H1 (cell line): ENCODE measurements around the gene EFCAB6. TPM values are rescaled to one million over a fixed set of nuclear protein-coding genes. Genes with fewer than 3 reads are reported as not detected.

Experiments used
- CTCF ChIA-PET: fragments of 300-600 bp; sonication (Branson Sonifier 250); formaldehyde crosslinking; loops from one replicate; lab custom pipeline; 2021; ENCODE audit not compliant: partially characterized antibody; lab: Charles Lee
- POLR2A ChIA-PET: fragments of 300-600 bp; sonication (Branson Sonifier 250); formaldehyde crosslinking; loops from one replicate; lab custom pipeline; 2021; ENCODE audit warnings: inconsistent platforms; ENCODE audit not compliant: partially characterized antibody; lab: Charles Lee
- DNase-seq, 2 experiments: peaks; one replicate each; pipeline versions ENCODE4 v3.0.0 to v3.0.0-alpha.2; 2010 to 2022; ENCODE audit warnings: low spot score in 2 of 2, low read depth in 1 of 2, mixed read lengths in 1 of 2
- FAIRE-seq: peaks from 2 replicates; lab custom pipeline; 2011; peaks lifted over from hg19 to GRCh38; lab: Jason Lieb, UNC
- H2AFZ ChIP-seq: 2 replicates; pipeline ENCODE4 v1.8.1; 2012; ENCODE audit warnings: low read length, inconsistent platforms
- H2AK5ac ChIP-seq: 2 replicates; pipeline ENCODE4 v1.6.1; 2013; ENCODE audit warnings: low read depth, low read length
- H2BK120ac ChIP-seq: replicated peaks from 2 replicates; pipeline ENCODE3; 2013; ENCODE audit warnings: low read depth, low read length, inconsistent platforms
- H2BK12ac ChIP-seq: 2 replicates; pipeline ENCODE4 v1.6.1; 2013; ENCODE audit warnings: low read depth, low read length
- H2BK15ac ChIP-seq: 2 replicates; pipeline ENCODE4 v1.6.1; 2013; ENCODE audit warnings: low read length
- H2BK20ac ChIP-seq: 2 replicates; pipeline ENCODE4 v1.6.1; 2013; ENCODE audit warnings: low read length
- H2BK5ac ChIP-seq: 2 replicates; pipeline ENCODE4 v1.6.1; 2013; ENCODE audit warnings: low read depth, low read length
- H3K14ac ChIP-seq: 2 replicates; pipeline ENCODE4 v1.6.1; 2013; ENCODE audit warnings: inconsistent platforms; ENCODE audit not compliant: insufficient read length
- H3K18ac ChIP-seq: 2 replicates; pipeline ENCODE4 v1.6.1; 2013; ENCODE audit warnings: low read length; ENCODE audit errors: extremely low read depth
- H3K23ac ChIP-seq: 2 replicates; pipeline ENCODE4 v1.6.1; 2013; ENCODE audit warnings: inconsistent platforms; ENCODE audit not compliant: insufficient read length
- H3K23me2 ChIP-seq: 2 replicates; pipeline ENCODE4 v1.6.1; 2013; ENCODE audit warnings: low read depth, low read length
- H3K27ac ChIP-seq: 2 replicates; pipeline ENCODE4 v1.6.1; 2011; ENCODE audit warnings: low read depth, low read length, inconsistent platforms
- H3K27me3 ChIP-seq, 4 experiments: replicated peaks in 1 of 4; 1 replicate in 1 of 4; 2 replicates in 3 of 4; pipeline versions ENCODE4 v1.6.1 to v1.8.1; 2011 to 2013; ENCODE audit warnings: low read length in 3 of 4, mild to moderate bottlenecking in 3 of 4, inconsistent platforms in 2 of 4, mixed read lengths in 2 of 4, moderate library complexity in 1 of 4; ENCODE audit not compliant: control insufficient read depth in 3 of 4, insufficient read depth in 3 of 4; ENCODE audit errors: extremely low read depth in 1 of 4
- H3K36me3 ChIP-seq, 4 experiments: 2 replicates each; pipeline versions ENCODE4 v1.6.1 to v1.8.1; 2011 to 2013; ENCODE audit warnings: mild to moderate bottlenecking in 4 of 4, low read length in 3 of 4, moderate library complexity in 2 of 4, control low read depth in 1 of 4, inconsistent platforms in 1 of 4; ENCODE audit not compliant: insufficient read depth in 4 of 4, control insufficient read depth in 2 of 4
- H3K4ac ChIP-seq: replicated peaks from 2 replicates; pipeline ENCODE3; 2013; ENCODE audit warnings: low read length, low read depth, mixed read lengths, inconsistent platforms; ENCODE audit not compliant: insufficient read length
- H3K4me1 ChIP-seq, 4 experiments: replicated peaks in 1 of 4; 1 replicate in 1 of 4; 2 replicates in 3 of 4; pipeline versions ENCODE4 v1.6.1 to v1.8.1; 2011 to 2013; ENCODE audit warnings: low read length in 3 of 4, inconsistent platforms in 2 of 4, mixed read lengths in 1 of 4; ENCODE audit not compliant: insufficient read depth in 4 of 4, control insufficient read depth in 3 of 4
- H3K4me2 ChIP-seq, 2 experiments: 2 replicates each; pipeline versions ENCODE4 v1.6.1 to v1.8.1; 2011 to 2013; ENCODE audit warnings: low read depth in 2 of 2, low read length in 2 of 2, control low read depth in 1 of 2, inconsistent platforms in 1 of 2, mild to moderate bottlenecking in 1 of 2; ENCODE audit not compliant: insufficient read depth in 1 of 2
- H3K4me3 ChIP-seq, 4 experiments: fragments of 200-600, 300-600 bp in 1 of 4; sonication (generic), shearing (Covaris generic), sonication (Bioruptor Twin) in 1 of 4; 2 replicates each; pipeline versions ENCODE4 v1.5.1 to v1.8.1; 2011 to 2016; ENCODE audit warnings: low read length in 4 of 4, low read depth in 3 of 4, control low read depth in 2 of 4, inconsistent platforms in 2 of 4, mild to moderate bottlenecking in 2 of 4, mixed read lengths in 1 of 4, moderate library complexity in 1 of 4; ENCODE audit not compliant: insufficient read depth in 2 of 4; ENCODE audit errors: extremely low read depth in 1 of 4
- H3K56ac ChIP-seq: replicated peaks from 2 replicates; pipeline ENCODE3; 2013; ENCODE audit warnings: low read depth, mild to moderate bottlenecking, mixed read lengths, low read length, inconsistent platforms; ENCODE audit not compliant: insufficient read length
- H3K79me1 ChIP-seq: 2 replicates; pipeline ENCODE4 v1.6.1; 2013; ENCODE audit warnings: low read depth, low read length, control low read depth
- H3K79me2 ChIP-seq, 2 experiments: 2 replicates each; pipeline versions ENCODE4 v1.6.1 to v1.8.1; 2012 to 2013; ENCODE audit warnings: low read length in 2 of 2, mild to moderate bottlenecking in 2 of 2, inconsistent platforms in 1 of 2; ENCODE audit not compliant: insufficient read depth in 2 of 2, control insufficient read depth in 1 of 2
- H3K9ac ChIP-seq, 4 experiments: replicated peaks in 1 of 4; 1 replicate in 1 of 4; 2 replicates in 3 of 4; pipeline versions ENCODE4 v1.6.1 to v1.8.1; 2011 to 2013; ENCODE audit warnings: low read depth in 3 of 4, low read length in 3 of 4, control low read depth in 2 of 4, mild to moderate bottlenecking in 2 of 4, moderate library complexity in 2 of 4, inconsistent platforms in 1 of 4; ENCODE audit errors: extremely low read depth in 1 of 4
- H3K9me3 ChIP-seq, 2 experiments: 2 replicates each; pipeline versions ENCODE4 v1.6.1 to v1.8.1; 2012 to 2013; ENCODE audit warnings: mild to moderate bottlenecking in 2 of 2, moderate library complexity in 2 of 2, control low read depth in 1 of 2, inconsistent platforms in 1 of 2, low read depth in 1 of 2, low read length in 1 of 2, mixed read lengths in 1 of 2; ENCODE audit not compliant: insufficient read depth in 2 of 2
- H4K20me1 ChIP-seq, 2 experiments: replicated peaks in 1 of 2; 2 replicates each; pipeline versions ENCODE3 to v1.8.1; 2011 to 2013; ENCODE audit warnings: inconsistent platforms in 2 of 2, low read length in 2 of 2, mild to moderate bottlenecking in 1 of 2; ENCODE audit not compliant: insufficient read depth in 2 of 2, control insufficient read depth in 1 of 2
- H4K5ac ChIP-seq: 2 replicates; pipeline ENCODE4 v1.6.1; 2013; ENCODE audit warnings: low read length, low read depth, mixed read lengths, inconsistent platforms; ENCODE audit not compliant: insufficient read length
- H4K8ac ChIP-seq: 2 replicates; pipeline ENCODE4 v1.8.0; 2013; ENCODE audit warnings: mild to moderate bottlenecking, moderate library complexity, low read length, inconsistent platforms; ENCODE audit not compliant: insufficient read depth; ENCODE audit errors: extremely low read depth
- H4K91ac ChIP-seq: replicated peaks from 2 replicates; pipeline ENCODE3; 2013; ENCODE audit warnings: low read length, mixed read lengths, inconsistent platforms; ENCODE audit not compliant: insufficient read length
- ATF3 ChIP-seq: IDR thresholded peaks from 2 replicates; pipeline ENCODE4 v1.6.1; 2011; ENCODE audit warnings: low read depth, mild to moderate bottlenecking, low read length; ENCODE audit not compliant: insufficient read depth
- CBX5 ChIP-seq: fragments of 300-800, 300-1000 bp; sonication (generic); IDR thresholded peaks from 2 replicates; pipeline ENCODE4 v1.7.1; 2016; ENCODE audit warnings: antibody characterized with exemption, low read length, low read depth
- CHD1 ChIP-seq: IDR thresholded peaks from 2 replicates; pipeline ENCODE4 v1.6.1; 2012; ENCODE audit warnings: low read depth, low read length, improper control_type of control experiment
- CHD2 ChIP-seq: IDR thresholded peaks from 2 replicates; pipeline ENCODE4 v1.6.1; 2012; ENCODE audit warnings: low read length, improper control_type of control experiment
- CTBP2 ChIP-seq: IDR thresholded peaks from 2 replicates; pipeline ENCODE4 v1.7.0; 2011; ENCODE audit warnings: borderline replicate concordance, mild to moderate bottlenecking, moderate library complexity, mixed read lengths, low read length; ENCODE audit not compliant: insufficient read depth, insufficient read length
- EGR1 ChIP-seq: IDR thresholded peaks from 2 replicates; pipeline ENCODE4 v1.6.1; 2011; ENCODE audit warnings: low read depth, low read length, borderline replicate concordance
- HDAC6 ChIP-seq: IDR thresholded peaks from one replicate; pipeline ENCODE4 v1.7.1; 2012; ENCODE audit warnings: low read depth, mild to moderate bottlenecking, inconsistent platforms, low read length, moderate library complexity
- KDM5A ChIP-seq: fragments of 200-600 bp; IDR thresholded peaks from 2 replicates; pipeline ENCODE4 v1.7.1; 2012; ENCODE audit warnings: mild to moderate bottlenecking, low read length, inconsistent platforms, mixed read lengths
- POLR2AphosphoS5 ChIP-seq: IDR thresholded peaks from 2 replicates; pipeline ENCODE4 v1.6.1; 2011; ENCODE audit warnings: low read depth, low read length
- RFX5 ChIP-seq: IDR thresholded peaks from 2 replicates; pipeline ENCODE4 v1.6.1; 2011; ENCODE audit warnings: low read depth, low read length, improper control_type of control experiment, borderline replicate concordance
- SAP30 ChIP-seq: fragments of 300-600 bp; sonication (generic); IDR thresholded peaks from 2 replicates; pipeline ENCODE4 v1.7.1; 2012; ENCODE audit warnings: low read length, moderate library complexity, mild to moderate bottlenecking, inconsistent platforms; ENCODE audit not compliant: insufficient read depth, insufficient replicate concordance
- TCF12 ChIP-seq: IDR thresholded peaks from 2 replicates; pipeline ENCODE4 v1.6.1; 2011; ENCODE audit warnings: low read depth, mild to moderate bottlenecking, low read length
- USF2 ChIP-seq: IDR thresholded peaks from 2 replicates; pipeline ENCODE4 v1.6.1; 2011; ENCODE audit warnings: low read length, improper control_type of control experiment
- WGBS, 2 experiments: shearing (Covaris generic) in 1 of 2; methylation state at CpG; one replicate each; pipeline versions ENCODE4 v1.1.6 to v1.1.7; 2013 to 2015; ENCODE audit warnings: low lambda C conversion rate in 2 of 2, mixed read lengths in 2 of 2, inconsistent platforms in 1 of 2, low coverage in 1 of 2, missing lambda C conversion rate in 1 of 2; ENCODE audit not compliant: insufficient replicate concordance in 2 of 2, insufficient coverage in 1 of 2, insufficient read length in 1 of 2; ENCODE audit errors: extremely low coverage in 1 of 2, missing lambda C conversion rate in 1 of 2; 5-methylcytosine and 5-hydroxymethylcytosine counted together
- polyA plus RNA-seq, 7 experiments: library from polyadenylated mRNA; depleted of rRNA in 3 of 7; stranded (reverse) in 5 of 7; unstranded in 2 of 7; fragments of >200 nt in 5 of 7; fragments of 200-250 nt in 2 of 7; gene quantifications; 1 replicate in 5 of 7; 2 replicates in 1 of 7; 4 replicates in 1 of 7; pipeline versions ENCODE4 v1.2.1 to v1.2.3, GENCODE V29; 2011 to 2013; ENCODE audit warnings: missing spikeins in 2 of 7, mixed read lengths in 2 of 7
- total RNA-seq: library from RNA; stranded (reverse); fragmentation: NEBNext Ultra II Directional; extraction: Animal tissue kit (Norgen Biotek cat#: 25700); gene quantifications from 2 replicates; pipeline ENCODE4 v1.2.1, GENCODE V29; 2021

Gene EFCAB6
- total and polyA plus RNA-seq, 2 of the 8 experiments (the other 6 are each of a cell fraction or from before 2014, with no cell fraction given): 0.32 to 1.7 TPM

GRCh38 chr22:43546186-43546585 is 265.9 kb downstream of the EFCAB6 start:
- Histone ChIP-seq H3K36me3 (no peaks in the 10 kb centered on the region), H2BK20ac (no peak overlapping the region), H3K14ac (no peak overlapping the region), H3K9ac (no peak overlapping the region), H2BK5ac (no peak overlapping the region), H3K79me2 (no peaks in the 10 kb centered on the region), H4K8ac (no peak overlapping the region), H2BK15ac (no peak overlapping the region), H3K4me3 (no peak overlapping the region), H3K27me3 (no peaks in the 10 kb centered on the region), H3K79me1 (no peaks in the 10 kb centered on the region), H3K23me2 (no peaks in the 10 kb centered on the region), H4K91ac (no peak overlapping the region), H2AK5ac (no peak overlapping the region), H2BK120ac (no peak overlapping the region), H4K20me1 (no peaks in the 10 kb centered on the region), H3K4me2 (no peak overlapping the region), H4K5ac (no peak overlapping the region), H2BK12ac (no peak overlapping the region), H3K56ac (no peak overlapping the region), H3K4me1 (peaks cover 0 to 3% (median 1%) of the 10 kb centered on the region in 4 experiments; a peak in 4 of 7 replicates), H3K27ac (no peak overlapping the region), H2AFZ (no peak overlapping the region), H3K18ac (no peak overlapping the region), H3K9me3 (no peaks in the 10 kb centered on the region), H3K4ac (no peak overlapping the region), H3K23ac (no peak overlapping the region)
- POLR2A ChIA-PET: no interaction called here
- no peak for DNase-seq
- whole genome bisulfite sequencing, 2 experiments: 97% methylated on average over 5 of the region's 5 CpGs; no CpG with 5 or more reads in 1 of the 2 experiments
- CTCF ChIA-PET: interaction anchor here (1.2 to 1.8 kb wide), 4 partner anchors 10 to 269 kb away, joined by 3 to 7 read pairs (median 4); no protein-coding TSS in a partner anchor
- FAIRE-seq: no peak
- TF ChIP-seq CBX5: no peak
- no peak for TF ChIP-seq POLR2AphosphoS5
- no peak for TF ChIP-seq RFX5
- no peak for TF ChIP-seq SAP30
- no peak for TF ChIP-seq USF2
- no peak for TF ChIP-seq CHD1
- TF ChIP-seq KDM5A: no peak
- TF ChIP-seq TCF12: no peak
- TF ChIP-seq HDAC6: no peak
- TF ChIP-seq CHD2: no peak
- TF ChIP-seq CTBP2: no peak
- no peak for TF ChIP-seq EGR1
- no peak for TF ChIP-seq ATF3
